Breast epithelium (tissue), 4 donors: ENCODE results near the gene MAN1C1. TPM values are rescaled to one million over a fixed set of nuclear protein-coding genes. Genes with fewer than 3 reads are reported as not detected.

Experiments
- DNase-seq, 2 donors: peaks; one replicate each; pipeline ENCODE4 v3.0.0-alpha.2; 2019; ENCODE audit warnings: low spot score in 2 of 2
- H3K27ac ChIP-seq, 2 donors: fragments of 200-600 bp; sonication (generic) in 1 of 2; one replicate each; pipeline ENCODE4 v1.5.1; 2016 to 2019; ENCODE audit warnings: mild to moderate bottlenecking in 1 of 2
- H3K27me3 ChIP-seq, 2 donors: fragments of 200-600 bp; sonication (generic) in 1 of 2; one replicate each; pipeline versions ENCODE4 v1.5.1 to v1.6.0; 2017 to 2019; ENCODE audit warnings: control low read depth in 1 of 2, mild to moderate bottlenecking in 1 of 2
- H3K36me3 ChIP-seq: fragments of 200-600 bp; one replicate; pipeline ENCODE4 v1.5.1; 2019
- H3K4me1 ChIP-seq, 2 donors: fragments of 200-600 bp; sonication (generic); one replicate each; pipeline ENCODE4 v1.5.1; 2016 to 2019; ENCODE audit warnings: control low read depth in 1 of 2
- H3K4me3 ChIP-seq, 3 donors: fragments of 200-600 bp; sonication (generic); 1 replicate in 2 of 3; 2 replicates in 1 of 3; pipeline ENCODE4 v1.5.1; 2016 to 2019; ENCODE audit warnings: mild to moderate bottlenecking in 3 of 3, moderate library complexity in 2 of 3
- H3K9me3 ChIP-seq, 2 donors: fragments of 200-600 bp; sonication (generic) in 1 of 2; one replicate each; pipeline ENCODE4 v1.5.1; 2016 to 2019; ENCODE audit warnings: control low read depth in 1 of 2
- POLR2A ChIP-seq: fragments of 450-650 bp; IDR thresholded peaks from one replicate; pipeline ENCODE4 v1.6.1; 2016; ENCODE audit warnings: antibody characterized with exemption, mild to moderate bottlenecking, moderate library complexity
- POLR2AphosphoS5 ChIP-seq, 3 donors: sonication (generic); formaldehyde crosslinking; IDR thresholded peaks; one replicate each; pipeline ENCODE4 v1.6.1; 2017; ENCODE audit warnings: antibody characterized with exemption in 3 of 3
- intact Hi-C: fragments of 100-400 bp; cut with DNase I; formaldehyde crosslinking; loops from one replicate; pipeline ENCODE4 v1.15.1; 2023; ENCODE audit warnings: low total_unique reads
- total RNA-seq, 3 donors: library from RNA; depleted of rRNA; stranded (reverse); fragments of >200 nt; gene quantifications; one replicate each; pipeline ENCODE4 v1.1.0, GENCODE V29; 2016
- TF ChIP-seq, protein P1 (sequence below), 3 donors: fragments of 450-650 bp; IDR thresholded peaks; one replicate each; pipeline ENCODE4 v1.5.1; 2016 to 2017; ENCODE audit warnings: antibody characterized with exemption in 3 of 3, mild to moderate bottlenecking in 3 of 3, moderate library complexity in 3 of 3

The MAN1C1 gene
- total RNA-seq, 3 donors from 2014 or later: 6.7 to 13.8 (median 6.9) TPM

DNA sequence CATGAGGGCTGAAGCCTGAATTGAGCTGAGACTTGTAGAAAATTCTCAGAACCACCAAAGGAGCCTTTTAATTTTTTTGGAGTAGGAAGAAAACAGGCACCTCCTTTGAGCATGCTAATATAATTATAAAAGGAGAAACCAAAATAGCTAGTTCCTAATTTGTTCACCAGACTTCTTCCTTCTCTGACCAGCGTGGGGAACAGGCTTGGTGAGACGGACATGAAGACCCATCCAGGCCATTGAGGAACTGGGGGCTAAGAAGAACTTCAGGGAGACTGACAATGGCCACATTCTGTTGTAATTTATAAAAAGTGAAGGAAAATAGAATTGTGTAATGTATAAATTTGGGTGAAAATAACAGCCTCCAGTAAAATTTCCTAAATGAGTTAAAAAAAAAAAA, 62.6 kb downstream of the MAN1C1 start:
- Histone ChIP-seq H3K9me3 (no peaks in the 10 kb centered on the region), H3K4me3 (no peak overlapping the region), H3K27ac (no peak overlapping the region), H3K27me3 (no peaks in the 10 kb centered on the region), H3K36me3 (no peaks in the 10 kb centered on the region), H3K4me1 (peaks cover 0 to 7% of the 10 kb centered on the region in 2 donors)
- intact Hi-C loops: no loop called here
- TF ChIP-seq, protein P1, sequence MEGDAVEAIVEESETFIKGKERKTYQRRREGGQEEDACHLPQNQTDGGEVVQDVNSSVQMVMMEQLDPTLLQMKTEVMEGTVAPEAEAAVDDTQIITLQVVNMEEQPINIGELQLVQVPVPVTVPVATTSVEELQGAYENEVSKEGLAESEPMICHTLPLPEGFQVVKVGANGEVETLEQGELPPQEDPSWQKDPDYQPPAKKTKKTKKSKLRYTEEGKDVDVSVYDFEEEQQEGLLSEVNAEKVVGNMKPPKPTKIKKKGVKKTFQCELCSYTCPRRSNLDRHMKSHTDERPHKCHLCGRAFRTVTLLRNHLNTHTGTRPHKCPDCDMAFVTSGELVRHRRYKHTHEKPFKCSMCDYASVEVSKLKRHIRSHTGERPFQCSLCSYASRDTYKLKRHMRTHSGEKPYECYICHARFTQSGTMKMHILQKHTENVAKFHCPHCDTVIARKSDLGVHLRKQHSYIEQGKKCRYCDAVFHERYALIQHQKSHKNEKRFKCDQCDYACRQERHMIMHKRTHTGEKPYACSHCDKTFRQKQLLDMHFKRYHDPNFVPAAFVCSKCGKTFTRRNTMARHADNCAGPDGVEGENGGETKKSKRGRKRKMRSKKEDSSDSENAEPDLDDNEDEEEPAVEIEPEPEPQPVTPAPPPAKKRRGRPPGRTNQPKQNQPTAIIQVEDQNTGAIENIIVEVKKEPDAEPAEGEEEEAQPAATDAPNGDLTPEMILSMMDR (IDR thresholded peaks at IDR 0.05): no peak
- no peak for TF ChIP-seq POLR2AphosphoS5 (IDR thresholded peaks at IDR 0.05)
- no peak for TF ChIP-seq POLR2A
- no peak for DNase-seq

DNA sequence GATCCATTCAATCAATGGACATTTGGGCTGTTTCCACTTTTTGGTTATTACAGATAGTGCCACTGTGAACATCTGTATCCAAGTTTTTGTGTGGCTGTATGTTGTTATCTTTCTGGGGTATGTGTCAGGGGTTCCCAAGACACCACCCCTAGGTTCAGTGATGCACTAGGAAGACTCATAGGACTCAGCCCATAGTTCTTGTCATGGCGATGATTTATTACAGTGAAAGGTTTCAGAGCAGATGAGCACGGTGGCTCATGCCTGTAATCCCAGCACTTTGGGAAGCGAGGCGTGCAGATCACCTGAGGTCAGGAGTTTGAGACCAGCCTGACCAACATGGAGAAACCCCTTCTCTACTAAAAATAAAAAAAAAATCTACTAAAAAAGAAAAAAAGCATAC, 64.1 kb downstream of the MAN1C1 start:
- intact Hi-C loops: no loop called here

DNA sequence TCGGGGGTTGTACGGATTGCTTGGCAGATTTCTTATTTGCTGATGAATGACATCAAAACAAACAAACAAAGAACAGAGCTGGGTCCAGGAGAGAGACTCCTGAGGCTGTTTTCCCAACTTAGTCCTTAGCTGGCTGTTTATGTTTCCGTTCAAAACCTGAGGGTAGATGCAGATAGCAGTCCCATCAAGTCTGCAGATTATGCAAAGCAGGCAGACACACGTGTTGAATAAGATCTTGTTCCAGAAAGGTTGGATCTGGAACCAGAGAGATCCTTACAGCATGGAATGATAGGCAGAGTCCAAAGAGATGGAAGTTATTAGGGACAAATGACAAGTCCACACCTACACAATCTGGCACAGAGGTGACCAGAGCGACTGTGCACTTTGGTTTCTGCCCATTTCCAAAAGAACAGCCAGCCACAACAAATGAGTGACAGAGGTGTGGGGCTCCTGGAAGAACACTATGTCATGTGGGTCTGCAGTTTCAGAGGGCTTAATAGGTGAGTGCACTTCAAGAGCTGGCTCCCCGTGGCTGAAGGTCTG, 65.5 kb downstream of the MAN1C1 start:
- intact Hi-C loops: no loop called here

More for the DNA sequence above, 64.1 kb downstream of the MAN1C1 start:
- H3K9me3 ChIP-seq: no peaks in the 10 kb centered on the region
- TF ChIP-seq, protein P1 (IDR thresholded peaks at IDR 0.05): no peak
- TF ChIP-seq POLR2A (no peak), POLR2AphosphoS5 (IDR thresholded peaks at IDR 0.05) (no peak)
- H3K4me3 ChIP-seq: no peak overlapping the region
- no peak for DNase-seq
- no peaks in the 10 kb centered on the region for H3K27me3 ChIP-seq
- no peak overlapping the region for H3K27ac ChIP-seq
- no peaks in the 10 kb centered on the region for H3K36me3 ChIP-seq
- peaks cover 0 to 7% of the 10 kb centered on the region in 2 donors for H3K4me1 ChIP-seq

DNA sequence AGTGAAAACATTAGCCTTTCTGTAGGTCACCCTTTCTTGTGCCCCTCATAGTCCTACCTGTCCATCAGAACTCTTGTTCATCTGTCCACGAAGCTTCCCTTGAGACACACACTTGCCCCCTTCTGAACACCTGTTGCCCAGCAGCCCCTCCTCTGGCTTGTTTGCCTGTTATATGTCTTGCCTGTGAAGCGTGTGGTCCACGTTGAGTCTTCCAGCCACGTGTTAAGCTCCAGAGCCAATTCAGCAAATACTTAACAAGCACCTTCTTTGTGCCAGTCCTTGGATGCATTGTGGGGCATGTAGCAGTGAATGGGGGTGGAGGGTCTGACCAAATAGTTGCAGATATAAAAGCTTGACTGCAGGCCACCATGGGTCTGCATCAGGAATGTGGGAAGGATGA, 66.6 kb downstream of the MAN1C1 start:
- H3K27ac ChIP-seq: no peak overlapping the region
- TF ChIP-seq, protein P1 (IDR thresholded peaks at IDR 0.05): no peak
- TF ChIP-seq POLR2A (no peak), POLR2AphosphoS5 (IDR thresholded peaks at IDR 0.05) (no peak)
- H3K4me3 ChIP-seq: no peak overlapping the region
- no peaks in the 10 kb centered on the region for H3K36me3 ChIP-seq
- H3K27me3 ChIP-seq: no peaks in the 10 kb centered on the region
- intact Hi-C loops: no loop called here
- peaks cover 0 to 7% of the 10 kb centered on the region in 2 donors for H3K4me1 ChIP-seq
- no peaks in the 10 kb centered on the region for H3K9me3 ChIP-seq
- no peak for DNase-seq

More for the DNA sequence above, 65.5 kb downstream of the MAN1C1 start:
- H3K9me3 ChIP-seq: no peaks in the 10 kb centered on the region
- H3K36me3 ChIP-seq: no peaks in the 10 kb centered on the region
- DNase-seq: no peak
- peaks cover 0 to 7% of the 10 kb centered on the region in 2 donors for H3K4me1 ChIP-seq
- no peaks in the 10 kb centered on the region for H3K27me3 ChIP-seq
- H3K4me3 ChIP-seq: no peak overlapping the region
- H3K27ac ChIP-seq: no peak overlapping the region
- no peak for TF ChIP-seq POLR2AphosphoS5 (IDR thresholded peaks at IDR 0.05)
- TF ChIP-seq POLR2A: no peak
- TF ChIP-seq, protein P1 (IDR thresholded peaks at IDR 0.05): no peak

DNA sequence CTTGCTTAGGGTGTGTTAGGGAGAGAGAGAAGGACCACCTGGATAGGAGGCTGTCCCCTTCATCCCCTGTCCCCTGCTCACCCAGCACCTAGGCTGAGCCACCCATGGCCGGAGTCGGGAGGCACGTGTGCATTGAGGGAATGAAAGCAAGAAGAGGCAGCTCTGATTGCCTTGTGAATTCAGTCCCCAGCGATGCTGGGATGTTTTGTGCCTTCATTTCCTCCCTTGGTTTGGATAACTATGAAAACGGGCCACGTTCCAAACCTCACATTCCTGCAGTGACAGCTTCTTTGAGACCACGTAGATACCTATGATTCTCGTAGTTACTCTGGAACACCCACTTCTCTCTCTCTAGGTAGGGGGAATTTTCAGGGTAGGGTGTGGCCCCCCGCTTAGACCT, 67.1 kb downstream of the MAN1C1 start:
- TF ChIP-seq POLR2A (no peak), POLR2AphosphoS5 (IDR thresholded peaks at IDR 0.05) (no peak)
- TF ChIP-seq, protein P1 (IDR thresholded peaks at IDR 0.05): no peak
- peak in 1 of 2 donors; percentile 48 for DNase-seq
- Histone ChIP-seq H3K4me1 (peaks cover 0 to 7% of the 10 kb centered on the region in 2 donors), H3K27ac (no peak overlapping the region), H3K4me3 (no peak overlapping the region), H3K9me3 (no peaks in the 10 kb centered on the region), H3K36me3 (no peaks in the 10 kb centered on the region), H3K27me3 (no peaks in the 10 kb centered on the region)
- intact Hi-C loops: no loop called here
